Ectodermal cell (in vitro differentiated cells): ENCODE results near the gene SIRPB1. TPM values are rescaled to one million over a fixed set of nuclear protein-coding genes. Genes with fewer than 3 reads are reported as not detected.

ENCODE experiments used
- H3K27ac ChIP-seq: 2 replicates; pipeline ENCODE4 v1.7.0; 2013; ENCODE audit warnings: mild to moderate bottlenecking, low read depth, low read length; ENCODE audit not compliant: insufficient read depth, poor library complexity, severe bottlenecking
- H3K27me3 ChIP-seq: 2 replicates; pipeline ENCODE4 v1.7.0; 2013; ENCODE audit warnings: mild to moderate bottlenecking, low read length; ENCODE audit not compliant: insufficient read depth, control insufficient read depth, poor library complexity, severe bottlenecking
- H3K36me3 ChIP-seq: one replicate; pipeline ENCODE4 v1.7.0; 2013; ENCODE audit warnings: low read length; ENCODE audit not compliant: control insufficient read depth, insufficient read depth
- H3K4me1 ChIP-seq: one replicate; pipeline ENCODE4 v1.7.0; 2013; ENCODE audit warnings: low read length; ENCODE audit not compliant: control insufficient read depth, insufficient read depth
- H3K4me3 ChIP-seq: 2 replicates; pipeline ENCODE4 v1.7.0; 2013; ENCODE audit warnings: low read depth, low read length, control low read depth; ENCODE audit not compliant: insufficient read depth
- H3K9me3 ChIP-seq: 2 replicates; pipeline ENCODE4 v1.7.0; 2013; ENCODE audit warnings: mild to moderate bottlenecking, low read length, moderate library complexity; ENCODE audit not compliant: control insufficient read depth
- WGBS, 2 experiments: methylation state at CpG; one replicate each; pipeline ENCODE4 v1.1.7; 2013; ENCODE audit warnings: missing lambda C conversion rate in 2 of 2; 5-methylcytosine and 5-hydroxymethylcytosine counted together
- polyA plus RNA-seq, 4 experiments: library from polyadenylated mRNA; stranded (reverse); fragments of 50-300 nt; gene quantifications; one replicate each; pipeline ENCODE4 v1.2.3, GENCODE V29; 2013

SIRPB1 gene
- polyA plus RNA-seq (2013, experiment 1 of 4), result 0.48 TPM
- 0.57 TPM for polyA plus RNA-seq (2013, experiment 2 of 4)
- not detected for polyA plus RNA-seq (2013, experiment 3 of 4)
- not detected for polyA plus RNA-seq (2013, experiment 4 of 4)

DNA sequence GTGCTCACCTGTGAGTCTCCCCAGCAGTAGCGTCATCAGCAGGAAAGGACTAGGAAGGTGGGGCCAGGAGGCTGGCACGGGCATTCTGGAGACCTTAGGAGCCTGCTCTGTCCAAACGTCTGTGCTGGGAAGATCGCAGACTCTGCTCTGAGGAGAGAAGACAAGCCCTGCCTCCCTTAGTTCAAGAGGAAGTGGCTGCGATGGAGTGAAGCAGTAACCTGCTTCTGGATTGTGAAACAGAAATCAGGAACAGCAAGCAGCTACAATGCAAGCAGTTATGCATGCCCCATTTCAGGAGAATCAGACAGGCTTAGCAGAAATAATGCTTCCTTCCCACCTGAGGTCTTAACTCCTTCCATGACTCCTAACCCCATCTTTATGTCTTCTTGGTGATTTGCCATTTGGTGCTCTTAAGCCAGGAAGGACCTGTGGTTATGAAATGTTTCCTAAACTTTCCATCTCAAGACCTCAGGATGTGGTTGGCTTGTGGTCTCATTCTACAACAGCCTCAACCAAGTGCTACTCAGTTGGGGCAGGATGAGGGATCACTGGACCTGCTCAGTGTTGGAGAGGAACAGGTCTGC lies at the start of gene SIRPB1:
Gene SIRPB1 (minus strand): TSS at position 149 of the 584 bp plus-strand sequence. CDS start 65 bp downstream, at position 84.
- no peak within 1 kb of the TSS for H3K27ac ChIP-seq
- H3K4me1 ChIP-seq, result no peaks in the 10 kb centered on the region
- H3K4me3 ChIP-seq, result no peak within 1 kb of the TSS
- H3K27me3 ChIP-seq, result no peaks in the 10 kb centered on the region
- H3K9me3 ChIP-seq, result no peaks in the 10 kb centered on the region
- 90 to 92% methylated on average over 5 of the region's 5 CpGs for WGBS, 2 experiments
- H3K36me3 ChIP-seq, result no peaks in the 10 kb centered on the region

DNA sequence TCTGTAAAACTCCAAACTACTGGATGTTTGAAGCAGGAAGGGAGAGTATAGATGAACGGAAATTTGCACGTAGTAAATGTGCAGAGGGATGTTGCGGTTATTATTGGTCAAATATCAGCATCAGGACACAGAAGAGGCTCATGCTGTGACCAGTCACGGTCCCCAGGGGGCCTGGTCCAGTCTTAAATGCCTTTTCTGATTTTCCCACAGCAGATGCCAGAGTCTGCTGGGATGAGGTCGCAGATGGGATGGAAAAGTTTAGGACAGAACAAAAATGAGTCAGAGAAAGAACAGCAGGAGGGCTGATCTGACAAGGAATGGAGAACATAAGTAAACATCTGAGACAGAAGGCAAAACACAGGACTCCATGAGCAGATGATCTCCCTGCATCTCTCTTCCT lies 49.5 kb upstream of the SIRPB1 start:
- Histone ChIP-seq H3K36me3 (no peaks in the 10 kb centered on the region), H3K27me3 (peaks cover 54% of the 10 kb centered on the region), H3K27ac (no peak overlapping the region), H3K4me3 (no peak overlapping the region), H3K4me1 (peaks cover 7% of the 10 kb centered on the region), H3K9me3 (no peaks in the 10 kb centered on the region)
- WGBS, 2 experiments, result 89 to 90% methylated on average over 5 of the region's 5 CpGs

DNA sequence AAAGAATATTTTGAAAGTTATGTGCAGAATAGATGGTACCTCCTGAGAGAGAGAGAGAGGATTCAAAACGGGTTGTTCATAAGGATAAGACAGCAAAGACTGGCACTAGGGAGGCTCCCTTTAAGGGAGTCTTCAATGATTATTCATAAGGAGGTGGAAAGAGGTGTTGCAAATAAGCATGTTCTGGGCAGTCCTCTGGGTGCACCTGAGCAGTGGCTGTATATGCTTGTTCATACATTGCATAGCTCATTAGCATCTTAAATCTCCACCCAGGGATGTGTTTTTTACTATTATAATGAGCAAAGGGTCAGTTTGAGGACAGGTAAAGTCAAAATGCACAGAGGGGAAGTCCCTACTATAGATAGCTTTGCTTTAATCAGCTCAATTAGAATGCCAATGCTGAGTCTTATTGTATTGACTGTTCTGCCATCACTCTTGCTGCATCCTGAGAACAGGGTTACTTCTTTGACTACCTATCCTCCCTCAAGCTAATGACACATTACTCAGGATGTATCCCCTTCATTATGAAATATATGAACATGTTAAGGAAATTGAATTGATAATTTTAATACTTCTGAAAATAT lies 47.8 kb upstream of the SIRPB1 start:
- Histone ChIP-seq H3K4me1 (no peaks in the 10 kb centered on the region), H3K9me3 (no peaks in the 10 kb centered on the region), H3K27ac (no peak overlapping the region), H3K27me3 (peaks cover 39% of the 10 kb centered on the region), H3K4me3 (no peak overlapping the region), H3K36me3 (no peaks in the 10 kb centered on the region)
- 83 to 85% methylated on average over 1 of the region's 1 CpG for WGBS, 2 experiments

DNA sequence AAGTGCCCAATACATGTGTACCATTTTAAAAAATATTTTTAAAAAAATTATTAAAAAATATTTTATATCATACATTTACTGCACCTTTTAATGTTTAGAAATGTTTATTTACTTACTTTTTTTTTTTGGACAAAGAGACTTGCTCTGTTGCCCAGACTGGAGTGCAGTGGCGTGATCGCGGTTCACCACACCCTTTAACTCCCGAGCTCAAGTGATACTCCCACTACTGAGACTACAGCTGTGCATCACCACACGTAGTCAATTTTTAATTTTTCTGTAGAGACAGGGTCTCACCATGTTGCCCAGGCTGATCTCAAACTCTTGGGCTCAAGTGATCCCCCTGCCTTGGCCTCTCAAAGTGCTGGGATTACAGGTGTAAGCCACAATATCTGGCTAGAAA lies 47.0 kb upstream of the SIRPB1 start:
- 72 to 93% methylated on average over 4 to 5 of the region's 5 CpGs for WGBS, 2 experiments
- Histone ChIP-seq H3K4me3 (no peak overlapping the region), H3K36me3 (no peaks in the 10 kb centered on the region), H3K9me3 (no peaks in the 10 kb centered on the region), H3K27me3 (peaks cover 31% of the 10 kb centered on the region), H3K4me1 (no peaks in the 10 kb centered on the region), H3K27ac (no peak overlapping the region)

DNA sequence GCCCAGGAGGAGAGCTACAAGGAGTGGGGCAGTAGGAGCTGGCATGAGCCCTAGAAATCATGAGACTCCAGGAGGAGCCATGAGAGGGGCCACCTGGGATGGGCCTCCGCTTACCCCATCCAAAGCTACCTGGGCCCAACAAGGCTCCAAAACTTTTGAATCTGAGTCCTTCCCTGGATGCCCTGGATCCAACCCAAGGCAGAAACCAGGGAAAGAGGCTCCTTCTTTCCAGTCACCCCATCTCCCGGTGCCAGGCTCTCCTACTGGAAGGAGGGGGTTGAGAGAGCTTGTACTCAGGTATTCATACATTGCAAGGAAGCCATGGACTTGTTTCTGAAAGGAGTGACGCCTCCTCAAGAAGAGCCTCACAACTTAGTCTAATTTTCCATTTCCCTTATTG lies 45.5 kb upstream of the SIRPB1 start:
- Histone ChIP-seq H3K9me3 (no peaks in the 10 kb centered on the region), H3K27ac (no peak overlapping the region), H3K4me3 (no peak overlapping the region), H3K36me3 (no peaks in the 10 kb centered on the region), H3K27me3 (peaks cover 18% of the 10 kb centered on the region), H3K4me1 (no peaks in the 10 kb centered on the region)
- WGBS, 2 experiments, result 84 to 98% methylated on average over 1 to 3 of the region's 3 CpGs

DNA sequence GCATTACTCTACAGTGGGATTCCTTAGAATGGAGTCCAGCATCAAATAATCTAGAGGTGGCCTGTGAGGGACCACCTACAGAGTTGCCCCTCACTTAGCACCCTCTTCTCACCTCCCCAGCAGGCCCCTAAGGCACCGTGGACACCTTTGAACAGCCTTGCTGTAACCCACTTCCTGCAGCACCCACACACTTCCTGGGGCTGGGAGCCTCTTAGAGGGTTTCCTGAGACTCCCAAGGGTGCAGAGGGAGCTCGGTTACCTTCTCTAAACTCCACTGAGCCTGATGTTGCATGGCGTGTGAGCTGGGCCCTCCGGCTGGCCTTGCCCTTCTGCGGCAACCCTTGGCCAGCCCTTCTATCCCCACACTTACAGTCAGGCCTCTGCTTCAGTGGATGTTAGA lies 45.1 kb upstream of the SIRPB1 start:
- WGBS, 2 experiments, result 82 to 85% methylated on average over 5 of the region's 5 CpGs
- Histone ChIP-seq H3K36me3 (no peaks in the 10 kb centered on the region), H3K27me3 (peaks cover 14% of the 10 kb centered on the region), H3K27ac (no peak overlapping the region), H3K4me3 (no peak overlapping the region), H3K9me3 (no peaks in the 10 kb centered on the region), H3K4me1 (no peaks in the 10 kb centered on the region)

DNA sequence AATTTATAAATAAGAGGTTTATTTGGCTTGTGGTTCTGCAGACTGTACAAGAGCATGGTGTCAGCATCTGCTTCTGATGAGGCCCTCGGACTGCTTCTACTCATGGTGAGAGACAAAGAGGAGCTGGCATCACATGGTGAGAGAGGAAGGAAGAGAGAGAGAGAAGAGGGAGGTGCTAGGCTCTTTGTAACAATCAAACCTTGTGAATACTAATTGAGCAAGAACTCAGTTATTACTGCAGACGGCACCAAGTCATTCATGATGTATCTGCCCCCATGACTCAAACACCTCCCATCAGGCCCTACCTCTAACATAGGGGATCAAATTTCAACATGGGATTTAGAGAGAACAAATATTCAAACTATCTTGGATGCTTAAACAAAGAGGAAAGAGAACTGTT lies 44.1 kb upstream of the SIRPB1 start:
- H3K9me3 ChIP-seq, result no peaks in the 10 kb centered on the region
- H3K36me3 ChIP-seq, result no peaks in the 10 kb centered on the region
- WGBS, 2 experiments, result 81 to 85% methylated on average over 2 of the region's 2 CpGs
- peaks cover 4% of the 10 kb centered on the region for H3K27me3 ChIP-seq
- no peak overlapping the region for H3K27ac ChIP-seq
- no peaks in the 10 kb centered on the region for H3K4me1 ChIP-seq
- no peak overlapping the region for H3K4me3 ChIP-seq

DNA sequence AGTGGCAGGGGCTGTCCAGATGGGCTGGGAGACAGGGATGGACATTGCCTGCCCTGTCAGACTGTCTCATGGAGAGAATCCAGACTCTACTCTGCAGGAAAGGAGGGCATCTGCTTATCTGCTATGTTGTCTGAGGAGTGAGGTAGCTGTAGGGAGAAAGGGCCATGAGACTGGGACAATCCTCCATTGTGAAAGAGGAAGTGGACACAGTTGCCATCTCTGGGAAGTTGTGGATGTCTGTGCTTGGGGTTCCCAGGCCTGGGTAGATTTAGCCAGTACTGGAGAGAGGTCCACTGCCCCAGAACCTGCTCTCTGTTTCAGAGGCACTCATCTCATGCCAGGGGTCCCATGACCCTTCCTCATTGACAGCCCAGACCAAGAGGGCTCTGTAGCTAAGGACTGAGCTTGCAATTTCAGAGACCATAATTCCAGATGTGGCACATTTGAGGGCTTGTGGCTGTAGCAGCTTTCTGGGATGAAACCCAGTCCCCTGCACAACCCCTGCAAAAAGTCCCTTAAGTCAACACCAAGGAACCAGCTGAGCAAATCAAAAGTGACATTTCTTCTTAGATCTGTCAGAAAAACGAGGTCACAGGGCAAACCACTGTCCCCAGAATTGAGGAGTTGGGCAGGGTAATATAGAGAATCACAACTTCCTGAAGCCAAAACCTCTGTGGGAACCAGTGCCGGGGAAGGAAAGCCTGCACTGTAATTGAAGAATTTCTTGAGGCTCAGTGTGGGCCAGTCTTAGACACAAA lies 41.9 kb upstream of the SIRPB1 start:
- WGBS, 2 experiments, result 83 to 89% methylated on average over 2 of the region's 2 CpGs
- Histone ChIP-seq H3K4me1 (no peaks in the 10 kb centered on the region), H3K4me3 (no peak overlapping the region), H3K36me3 (no peaks in the 10 kb centered on the region), H3K9me3 (no peaks in the 10 kb centered on the region), H3K27me3 (peaks cover 3% of the 10 kb centered on the region), H3K27ac (no peak overlapping the region)

DNA sequence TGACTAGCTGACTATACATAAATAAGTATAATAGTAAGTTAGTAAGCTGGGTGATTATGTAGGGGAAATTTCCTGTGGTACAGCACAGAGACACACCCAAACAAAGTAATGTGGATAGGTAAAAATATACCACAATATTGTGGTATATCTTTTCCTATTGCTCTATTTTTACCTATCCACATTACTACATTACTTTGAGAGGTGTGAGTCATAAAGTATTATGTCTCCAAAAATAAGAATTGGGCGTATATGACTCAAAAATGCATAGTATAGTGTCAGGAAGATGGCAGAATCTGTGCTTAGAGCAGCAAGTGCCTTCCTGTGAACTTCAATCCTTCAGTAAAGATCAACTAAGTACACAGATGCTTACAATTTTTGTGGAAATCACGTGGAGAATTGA lies 40.4 kb upstream of the SIRPB1 start:
- Histone ChIP-seq H3K4me3 (no peak overlapping the region), H3K4me1 (no peaks in the 10 kb centered on the region), H3K9me3 (no peaks in the 10 kb centered on the region), H3K36me3 (no peaks in the 10 kb centered on the region), H3K27me3 (peaks cover 3% of the 10 kb centered on the region), H3K27ac (no peak overlapping the region)
- WGBS, 2 experiments, result 62 to 73% methylated on average over 2 of the region's 2 CpGs

DNA sequence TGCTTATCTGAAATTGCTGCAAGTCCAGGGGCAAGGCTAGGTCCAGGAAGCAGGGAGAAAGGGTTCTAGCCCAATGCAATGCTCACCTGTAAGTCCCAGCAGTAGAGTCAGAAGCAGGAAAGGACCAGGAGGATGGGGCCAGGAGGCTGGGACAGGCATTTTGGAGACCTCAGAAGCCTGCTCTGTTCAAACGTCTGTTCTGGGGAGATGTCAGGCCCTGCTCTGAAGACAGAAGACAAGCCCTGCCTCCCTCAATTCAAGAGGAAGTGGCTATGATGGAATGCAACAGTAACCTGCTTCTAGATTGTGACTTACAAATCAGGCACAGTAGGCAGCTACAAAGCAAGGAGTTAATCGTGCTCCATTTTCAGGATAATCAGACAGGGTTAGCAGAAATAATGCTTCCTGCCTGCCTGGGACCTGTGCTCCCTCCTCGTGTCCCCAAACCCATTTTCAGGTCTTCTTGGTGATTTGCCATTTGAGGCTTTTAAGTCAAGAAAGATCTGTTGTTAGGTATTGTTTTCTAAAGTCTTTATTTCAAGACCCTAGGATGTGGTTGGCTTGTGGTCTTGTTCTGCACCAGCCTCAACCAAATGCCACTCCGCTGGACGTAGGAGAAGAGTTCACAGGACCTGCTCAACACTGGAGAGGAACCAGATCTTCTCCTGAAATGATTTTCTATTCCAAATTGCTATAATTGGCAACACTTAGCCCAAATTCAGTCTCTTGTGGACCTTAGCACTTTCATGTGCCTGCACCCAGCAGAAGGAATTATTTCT lies 37.9 kb upstream of the SIRPB1 start, which contains the start of gene SIRPG:
Gene SIRPG (minus strand): TSS at position 224 of the 779 bp plus-strand sequence. CDS start 65 bp downstream, at position 159.
- no peak within 1 kb of the TSS for H3K4me3 ChIP-seq
- H3K9me3 ChIP-seq, result no peaks in the 10 kb centered on the region
- 85 to 95% methylated on average over 5 of the region's 5 CpGs for WGBS, 2 experiments
- H3K27me3 ChIP-seq, result peaks cover 3% of the 10 kb centered on the region
- H3K27ac ChIP-seq, result no peak within 1 kb of the TSS
- H3K4me1 ChIP-seq, result no peaks in the 10 kb centered on the region
- no peaks in the 10 kb centered on the region for H3K36me3 ChIP-seq
